ENCODE measurements around the gene CCDC106.

CCDC106 gene

DNA sequence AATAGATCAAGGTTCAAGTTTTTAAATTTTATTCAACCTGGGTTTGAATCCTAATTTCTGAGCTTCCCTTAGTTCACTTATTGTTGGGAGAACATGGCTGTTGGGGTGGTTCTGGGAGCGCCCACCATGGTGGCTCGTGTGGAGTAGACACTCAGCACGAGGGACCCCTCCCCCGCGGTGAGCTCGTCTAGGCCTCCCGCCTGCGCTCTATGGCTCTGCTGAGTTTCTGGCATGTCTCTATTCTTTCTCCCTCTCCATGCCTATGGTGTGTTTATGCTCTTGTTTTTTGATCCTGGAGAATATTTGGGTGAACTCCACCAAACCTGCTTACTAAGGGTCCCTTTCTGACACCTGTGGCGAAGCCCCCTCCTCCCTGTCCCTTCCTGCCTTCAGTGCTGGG is 25.5 kb downstream of the CCDC106 start:
- no peak overlapping the region for H3K4me3 ChIP-seq (ENCODE audit: control insufficient read depth, low read depth, low read length)
- TF ChIP-seq, protein P1, sequence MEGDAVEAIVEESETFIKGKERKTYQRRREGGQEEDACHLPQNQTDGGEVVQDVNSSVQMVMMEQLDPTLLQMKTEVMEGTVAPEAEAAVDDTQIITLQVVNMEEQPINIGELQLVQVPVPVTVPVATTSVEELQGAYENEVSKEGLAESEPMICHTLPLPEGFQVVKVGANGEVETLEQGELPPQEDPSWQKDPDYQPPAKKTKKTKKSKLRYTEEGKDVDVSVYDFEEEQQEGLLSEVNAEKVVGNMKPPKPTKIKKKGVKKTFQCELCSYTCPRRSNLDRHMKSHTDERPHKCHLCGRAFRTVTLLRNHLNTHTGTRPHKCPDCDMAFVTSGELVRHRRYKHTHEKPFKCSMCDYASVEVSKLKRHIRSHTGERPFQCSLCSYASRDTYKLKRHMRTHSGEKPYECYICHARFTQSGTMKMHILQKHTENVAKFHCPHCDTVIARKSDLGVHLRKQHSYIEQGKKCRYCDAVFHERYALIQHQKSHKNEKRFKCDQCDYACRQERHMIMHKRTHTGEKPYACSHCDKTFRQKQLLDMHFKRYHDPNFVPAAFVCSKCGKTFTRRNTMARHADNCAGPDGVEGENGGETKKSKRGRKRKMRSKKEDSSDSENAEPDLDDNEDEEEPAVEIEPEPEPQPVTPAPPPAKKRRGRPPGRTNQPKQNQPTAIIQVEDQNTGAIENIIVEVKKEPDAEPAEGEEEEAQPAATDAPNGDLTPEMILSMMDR (IDR thresholded peaks at IDR 0.05; ENCODE audit: control insufficient read depth, insufficient read depth, low read depth, low read length, missing control alignments) = no peak
- DNase-seq (ENCODE audit: low read depth) = no peak

DNA sequence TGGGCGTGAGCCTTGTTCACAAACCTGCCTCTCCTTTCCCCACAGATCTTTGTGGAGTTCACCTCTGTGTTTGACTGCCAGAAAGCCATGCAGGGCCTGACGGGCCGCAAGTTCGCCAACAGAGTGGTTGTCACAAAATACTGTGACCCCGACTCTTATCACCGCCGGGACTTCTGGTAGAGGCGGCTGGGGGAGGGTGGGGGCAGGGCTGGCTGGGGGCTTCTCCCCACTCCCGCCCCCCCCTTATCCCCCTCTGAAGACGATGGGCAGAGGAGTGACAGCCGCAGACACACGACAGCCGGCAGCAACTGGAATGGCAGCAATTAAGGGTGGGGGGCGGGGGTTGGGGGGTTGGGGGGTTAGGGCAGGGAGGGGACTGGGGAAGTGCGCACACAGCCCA is 25.9 kb downstream of the CCDC106 start:
- no peak for DNase-seq (ENCODE audit: low read depth)
- no peak overlapping the region for H3K4me3 ChIP-seq (ENCODE audit: control insufficient read depth, low read depth, low read length)
- TF ChIP-seq, protein P1 (IDR thresholded peaks at IDR 0.05; ENCODE audit: control insufficient read depth, insufficient read depth, low read depth, low read length, missing control alignments) = no peak

DNA sequence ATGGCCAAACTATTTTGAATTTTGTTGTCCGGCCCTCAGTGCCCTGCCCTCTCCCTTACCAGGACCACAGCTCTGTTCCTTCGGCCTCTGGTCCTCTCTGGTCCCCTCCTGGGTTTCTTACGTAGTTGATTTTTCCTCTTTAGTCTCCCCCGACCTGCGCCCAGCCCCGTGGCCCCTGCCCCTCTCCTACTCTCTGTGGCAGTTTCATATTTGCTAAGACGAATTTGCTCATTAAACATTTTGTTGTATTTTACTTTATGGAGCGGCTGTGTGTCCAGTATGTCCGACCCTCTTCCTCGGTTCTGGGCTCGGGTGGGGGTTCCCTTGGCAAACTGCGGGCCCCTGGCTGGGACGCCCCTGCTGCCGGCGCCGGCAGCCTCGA is 26.4 kb downstream of the CCDC106 start:
- no peak for DNase-seq (ENCODE audit: low read depth)
- H3K4me3 ChIP-seq (ENCODE audit: control insufficient read depth, low read depth, low read length) = peak overlapping the region; percentile 58
- TF ChIP-seq, protein P1 (IDR thresholded peaks at IDR 0.05; ENCODE audit: control insufficient read depth, insufficient read depth, low read depth, low read length, missing control alignments) = no peak

DNA sequence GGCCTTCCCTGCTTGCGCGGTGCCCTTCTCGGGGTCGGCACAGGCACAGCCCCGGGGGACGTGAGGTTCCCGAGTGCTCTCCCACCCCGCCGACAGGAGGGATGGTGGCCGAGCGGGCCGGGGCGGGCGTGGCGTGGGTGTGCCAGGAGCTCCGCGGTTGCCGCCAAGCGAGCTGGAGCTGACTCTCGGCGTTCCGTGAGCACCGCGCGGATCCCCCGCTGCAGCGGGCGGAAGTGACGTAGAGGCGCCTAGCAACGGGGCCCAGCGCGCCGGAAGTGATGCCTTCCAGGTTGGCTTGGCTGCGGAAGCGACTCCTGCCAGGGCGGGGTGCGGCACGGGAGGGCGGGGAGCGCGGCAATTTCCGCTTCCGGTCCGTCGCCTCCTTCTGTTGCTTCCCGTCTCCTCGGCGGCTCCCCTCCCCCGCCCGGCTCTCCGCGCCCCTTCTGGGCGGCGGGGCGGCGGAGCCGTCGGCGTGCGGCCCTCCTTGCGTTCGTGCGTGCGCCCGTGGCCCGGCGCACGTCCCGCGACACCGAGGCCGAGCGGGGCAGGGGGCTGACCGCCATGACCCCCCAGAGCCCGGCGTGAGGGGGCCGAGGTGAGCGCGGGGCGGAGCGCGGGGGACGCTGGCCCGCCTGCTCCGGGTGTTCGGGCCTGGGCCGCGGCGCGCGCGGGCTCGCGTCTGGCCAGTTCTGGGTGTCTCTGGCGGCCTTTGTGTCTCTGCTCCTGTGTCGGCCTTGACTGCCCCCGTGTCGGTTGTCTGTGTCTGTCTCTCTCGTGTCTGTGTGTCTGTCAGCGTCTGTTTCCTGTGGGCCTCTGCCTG is 27.0 kb downstream of the CCDC106 start, which contains the start of gene EPN1:
TSS of gene EPN1 (plus strand) at position 386 of the 820 bp plus-strand sequence. CDS start 3,402 bp downstream, outside the sequence.
- TF ChIP-seq, protein P1 (IDR thresholded peaks at IDR 0.05; ENCODE audit: control insufficient read depth, insufficient read depth, low read depth, low read length, missing control alignments) = no peak
- DNase-seq (ENCODE audit: low read depth) = peak; percentile 76
- H3K4me3 ChIP-seq (ENCODE audit: control insufficient read depth, low read depth, low read length) = peak within 1 kb of the TSS; percentile 58

DNA sequence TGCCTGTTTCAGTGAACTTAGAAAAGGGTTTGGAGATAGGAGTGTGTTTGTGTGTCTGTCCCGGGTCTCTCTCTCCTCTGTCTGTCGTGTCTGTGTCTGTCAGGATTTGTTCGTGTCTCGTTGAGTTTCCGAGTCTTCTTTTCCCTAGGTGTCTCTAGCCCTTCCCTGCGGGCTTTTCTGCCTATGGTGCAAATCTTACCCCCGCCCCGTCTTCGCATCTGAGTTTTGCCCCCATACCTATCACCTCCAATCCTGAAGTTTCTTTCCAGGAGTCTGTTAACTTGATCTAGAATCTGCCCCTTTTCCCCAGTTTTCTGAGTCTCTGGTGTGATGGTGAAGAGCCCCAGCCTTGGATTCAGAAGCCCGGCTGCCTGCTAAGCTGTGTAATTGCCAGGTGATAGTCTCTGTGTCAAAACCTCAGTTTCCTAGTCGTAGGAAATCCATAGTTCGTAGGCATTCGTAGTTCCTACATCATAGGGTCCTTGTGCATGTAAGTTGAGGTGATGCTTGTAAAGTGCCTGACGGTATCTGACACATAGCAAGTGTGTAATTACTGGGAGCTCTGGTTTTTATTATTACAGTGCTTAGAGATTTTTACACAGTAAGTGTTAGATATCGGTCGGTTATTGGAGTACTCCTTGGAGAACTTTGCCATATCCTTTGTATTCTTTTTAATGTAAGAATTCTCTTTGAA is 27.8 kb downstream of the CCDC106 start:
- H3K4me3 ChIP-seq (ENCODE audit: control insufficient read depth, low read depth, low read length) = peak overlapping the region; percentile 58
- TF ChIP-seq, protein P1 (IDR thresholded peaks at IDR 0.05; ENCODE audit: control insufficient read depth, insufficient read depth, low read depth, low read length, missing control alignments) = no peak

DNA sequence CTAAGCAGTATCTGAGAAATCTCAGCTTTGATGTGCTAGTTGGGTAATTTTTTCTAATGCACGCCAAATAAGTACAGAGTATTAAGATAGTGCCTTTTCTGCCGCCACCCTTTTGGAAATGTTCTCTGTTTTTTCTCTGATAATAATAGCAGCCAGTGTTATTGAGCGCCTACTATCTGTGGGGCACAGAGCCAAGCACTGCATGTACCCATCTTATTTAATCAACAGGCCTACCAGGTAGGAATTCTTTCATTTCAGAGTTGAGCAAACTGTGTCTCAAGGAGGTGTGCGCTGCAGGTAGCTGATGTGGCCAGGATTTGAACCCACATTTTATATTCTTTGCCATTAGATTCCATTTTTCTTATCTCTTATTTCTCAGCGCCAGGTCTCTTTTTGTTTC is 28.4 kb downstream of the CCDC106 start:
- TF ChIP-seq, protein P1 (IDR thresholded peaks at IDR 0.05; ENCODE audit: control insufficient read depth, insufficient read depth, low read depth, low read length, missing control alignments) = no peak
- no peak for DNase-seq (ENCODE audit: low read depth)
- peak overlapping the region; percentile 58; the same call in 1 of the 2 replicates for H3K4me3 ChIP-seq (ENCODE audit: control insufficient read depth, low read depth, low read length)

More for the DNA sequence above, 27.8 kb downstream of the CCDC106 start:
- DNase-seq (ENCODE audit: low read depth) = no peak

Measured in AG09309 (cell line).